ENCODE data around the gene CCDC192.
A peak's percentile ranks its signal among the peaks of the same experiment; 100 is the strongest.

CCDC192 gene

GRCh38 chr5:127754259-127754658 is 51.1 kb downstream of the CCDC192 start:
- DNase-seq (ENCODE audit: extremely low spot score) = no peak
- no peak for TF ChIP-seq L3MBTL2 (conservative IDR thresholded peaks at IDR 0.05)
- TF ChIP-seq ELF4 (IDR thresholded peaks at IDR 0.05) = no peak
- no peak for TF ChIP-seq LEF1 (IDR thresholded peaks at IDR 0.05; ENCODE audit: borderline replicate concordance)
- TF ChIP-seq NFRKB (IDR thresholded peaks at IDR 0.05) = no peak
- no peak for TF ChIP-seq SP1 (IDR thresholded peaks at IDR 0.05)
- no peak for TF ChIP-seq TARDBP (IDR thresholded peaks at IDR 0.05)
- TF ChIP-seq FOXA1 (IDR thresholded peaks at IDR 0.05) = no peak
- TF ChIP-seq HDGF (IDR thresholded peaks at IDR 0.05; ENCODE audit: borderline replicate concordance) = no peak
- TF ChIP-seq FOXM1 (IDR thresholded peaks at IDR 0.05; ENCODE audit: borderline replicate concordance) = no peak
- TF ChIP-seq SUZ12 (IDR thresholded peaks at IDR 0.05) = no peak
- no peak for TF ChIP-seq ARNT (IDR thresholded peaks at IDR 0.05)
- TF ChIP-seq CTBP1 (IDR thresholded peaks at IDR 0.05; ENCODE audit: borderline replicate concordance) = no peak
- no peak for TF ChIP-seq BHLHE40 (IDR thresholded peaks at IDR 0.05; ENCODE audit: borderline replicate concordance)
- no peak for TF ChIP-seq ZNF384 (IDR thresholded peaks at IDR 0.05)
- TF ChIP-seq FOXK2 (IDR thresholded peaks at IDR 0.05) = no peak
- no peak for TF ChIP-seq PKNOX1 (IDR thresholded peaks at IDR 0.05)
- POLR2A ChIA-PET = no interaction called here
- CTCF ChIA-PET = interaction anchor here (0.6 to 0.8 kb wide), 2 partner anchors 111 to 205 kb away, joined by 5 read pairs; no protein-coding TSS in a partner anchor

GRCh38 chr5:127754706-127755105 is 51.5 kb downstream of the CCDC192 start:
- DNase-seq (ENCODE audit: extremely low spot score) = no peak
- ChIA-PET CTCF (interaction anchor here (0.8 kb wide), 1 partner anchor 205 kb away, joined by 5 read pairs; no protein-coding TSS in a partner anchor), POLR2A (no interaction called here)
- TF ChIP-seq HDGF (IDR thresholded peaks at IDR 0.05; ENCODE audit: borderline replicate concordance) = no peak
- no peak for TF ChIP-seq ZNF384 (IDR thresholded peaks at IDR 0.05)
- TF ChIP-seq PKNOX1 (IDR thresholded peaks at IDR 0.05) = no peak

- ChIA-PET CTCF (interaction anchor here (1.3 kb wide), 1 partner anchor 121 kb away, joined by 3 read pairs; no protein-coding TSS in a partner anchor), POLR2A (no interaction called here)
- peak; percentile 21 for DNase-seq (ENCODE audit: extremely low spot score)
- TF ChIP-seq FOXK2 (IDR thresholded peaks at IDR 0.05) (no peak), LEF1 (IDR thresholded peaks at IDR 0.05; ENCODE audit: borderline replicate concordance) (no peak), PKNOX1 (IDR thresholded peaks at IDR 0.05) (0 out of 2 replicates have a peak, but pooled peaks have one; percentile 5), HDGF (IDR thresholded peaks at IDR 0.05; ENCODE audit: borderline replicate concordance) (no peak), L3MBTL2 (conservative IDR thresholded peaks at IDR 0.05) (no peak), CTBP1 (IDR thresholded peaks at IDR 0.05; ENCODE audit: borderline replicate concordance) (no peak), SUZ12 (IDR thresholded peaks at IDR 0.05) (no peak), FOXA1 (IDR thresholded peaks at IDR 0.05) (no peak), SP1 (IDR thresholded peaks at IDR 0.05) (no peak)
Observed at GRCh38 chr5:127757576-127757975, 54.4 kb downstream of the CCDC192 start.

GRCh38 chr5:127758766-127759283 is 55.6 kb downstream of the CCDC192 start:
- CTCF ChIA-PET = interaction anchor here (0.6 to 1.3 kb wide), 2 partner anchors 119 to 124 kb away, joined by 3 read pairs; no protein-coding TSS in a partner anchor
- POLR2A ChIA-PET = no interaction called here
- TF ChIP-seq ZNF384 (IDR thresholded peaks at IDR 0.05) = no peak
- no peak for TF ChIP-seq HDGF (IDR thresholded peaks at IDR 0.05; ENCODE audit: borderline replicate concordance)
- TF ChIP-seq LEF1 (IDR thresholded peaks at IDR 0.05; ENCODE audit: borderline replicate concordance) = no peak
- TF ChIP-seq ELF4 (IDR thresholded peaks at IDR 0.05) = no peak
- TF ChIP-seq FOXM1 (IDR thresholded peaks at IDR 0.05; ENCODE audit: borderline replicate concordance) = no peak
- TF ChIP-seq L3MBTL2 (conservative IDR thresholded peaks at IDR 0.05) = no peak
- TF ChIP-seq BHLHE40 (IDR thresholded peaks at IDR 0.05; ENCODE audit: borderline replicate concordance) = no peak
- no peak for TF ChIP-seq FOXK2 (IDR thresholded peaks at IDR 0.05)
- TF ChIP-seq NFRKB (IDR thresholded peaks at IDR 0.05) = no peak
- TF ChIP-seq SP1 (IDR thresholded peaks at IDR 0.05) = no peak
- no peak for TF ChIP-seq CTBP1 (IDR thresholded peaks at IDR 0.05; ENCODE audit: borderline replicate concordance)
- no peak for TF ChIP-seq ARNT (IDR thresholded peaks at IDR 0.05)
- TF ChIP-seq TARDBP (IDR thresholded peaks at IDR 0.05) = no peak
- TF ChIP-seq FOXA1 (IDR thresholded peaks at IDR 0.05) = no peak
- no peak for TF ChIP-seq SUZ12 (IDR thresholded peaks at IDR 0.05)
- TF ChIP-seq PKNOX1 (IDR thresholded peaks at IDR 0.05) = no peak
- DNase-seq (ENCODE audit: extremely low spot score) = no peak

GRCh38 chr5:127761869-127762268 is 58.7 kb downstream of the CCDC192 start:
- ChIA-PET POLR2A (no interaction called here), CTCF (no interaction called here)
- TF ChIP-seq HDGF (IDR thresholded peaks at IDR 0.05; ENCODE audit: borderline replicate concordance) (no peak), SUZ12 (IDR thresholded peaks at IDR 0.05) (no peak), L3MBTL2 (conservative IDR thresholded peaks at IDR 0.05) (no peak), SP1 (IDR thresholded peaks at IDR 0.05) (no peak), NFRKB (IDR thresholded peaks at IDR 0.05) (no peak), FOXA1 (IDR thresholded peaks at IDR 0.05) (no peak), CTBP1 (IDR thresholded peaks at IDR 0.05; ENCODE audit: borderline replicate concordance) (no peak), ELF4 (IDR thresholded peaks at IDR 0.05) (no peak), BHLHE40 (IDR thresholded peaks at IDR 0.05; ENCODE audit: borderline replicate concordance) (no peak), FOXK2 (IDR thresholded peaks at IDR 0.05) (no peak), LEF1 (IDR thresholded peaks at IDR 0.05; ENCODE audit: borderline replicate concordance) (no peak), FOXM1 (IDR thresholded peaks at IDR 0.05; ENCODE audit: borderline replicate concordance) (no peak), ARNT (IDR thresholded peaks at IDR 0.05) (no peak), ZNF384 (IDR thresholded peaks at IDR 0.05) (no peak), TARDBP (IDR thresholded peaks at IDR 0.05) (no peak)
- no peak for DNase-seq (ENCODE audit: extremely low spot score)

All from HEK293T (cell line).